Measurements from ENCODE around the gene PLCB1.

PLCB1 gene

GRCh38 chr20:8932192-8933165 lies 800.4 kb downstream of the PLCB1 start:
- DNase-seq: no peak

GRCh38 chr20:8933381-8933807 lies 801.3 kb downstream of the PLCB1 start:
- peak; percentile 66 for DNase-seq

GRCh38 chr20:8934362-8934761 lies 802.3 kb downstream of the PLCB1 start:
- no peak for DNase-seq

All from NCI-H2171 treated with DMSO at 0.1 percent for 48 hours (cell line).